ENCODE data around the gene LIPT1.

LIPT1 gene

DNA sequence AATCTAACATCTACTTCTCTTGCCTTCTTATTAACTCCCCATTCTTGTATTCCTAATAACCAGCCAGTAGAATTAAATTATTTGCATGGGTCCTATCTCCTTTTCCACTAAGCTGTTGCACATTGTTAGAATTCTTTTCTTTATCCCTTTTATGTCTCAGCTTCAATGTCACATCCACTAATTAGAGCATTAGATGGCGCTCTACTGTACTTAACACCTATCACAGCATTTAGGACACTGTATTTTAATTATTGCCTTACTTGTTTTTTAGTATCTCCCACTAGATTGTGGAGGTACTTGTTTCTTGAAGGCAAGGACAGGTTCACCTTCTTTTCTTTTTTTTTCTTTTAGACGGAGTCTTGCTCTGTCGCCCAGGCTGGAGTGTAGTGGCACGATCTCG lies 3.8 kb downstream of the LIPT1 start:
- H3K27ac ChIP-seq: no peak overlapping the region
- in situ Hi-C loops (cut with HindIII; ENCODE audit: low pct_ligation_motif_present, low sequenced_read_pairs): no loop called here
- no peaks in the 10 kb centered on the region for H3K36me3 ChIP-seq (replicated peaks)
- H3K27me3 ChIP-seq (replicated peaks): no peaks in the 10 kb centered on the region
- TF ChIP-seq, protein P1, sequence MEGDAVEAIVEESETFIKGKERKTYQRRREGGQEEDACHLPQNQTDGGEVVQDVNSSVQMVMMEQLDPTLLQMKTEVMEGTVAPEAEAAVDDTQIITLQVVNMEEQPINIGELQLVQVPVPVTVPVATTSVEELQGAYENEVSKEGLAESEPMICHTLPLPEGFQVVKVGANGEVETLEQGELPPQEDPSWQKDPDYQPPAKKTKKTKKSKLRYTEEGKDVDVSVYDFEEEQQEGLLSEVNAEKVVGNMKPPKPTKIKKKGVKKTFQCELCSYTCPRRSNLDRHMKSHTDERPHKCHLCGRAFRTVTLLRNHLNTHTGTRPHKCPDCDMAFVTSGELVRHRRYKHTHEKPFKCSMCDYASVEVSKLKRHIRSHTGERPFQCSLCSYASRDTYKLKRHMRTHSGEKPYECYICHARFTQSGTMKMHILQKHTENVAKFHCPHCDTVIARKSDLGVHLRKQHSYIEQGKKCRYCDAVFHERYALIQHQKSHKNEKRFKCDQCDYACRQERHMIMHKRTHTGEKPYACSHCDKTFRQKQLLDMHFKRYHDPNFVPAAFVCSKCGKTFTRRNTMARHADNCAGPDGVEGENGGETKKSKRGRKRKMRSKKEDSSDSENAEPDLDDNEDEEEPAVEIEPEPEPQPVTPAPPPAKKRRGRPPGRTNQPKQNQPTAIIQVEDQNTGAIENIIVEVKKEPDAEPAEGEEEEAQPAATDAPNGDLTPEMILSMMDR (IDR thresholded peaks at IDR 0.05; ENCODE audit: low read depth, low read length, missing control alignments): no peak
- no peak overlapping the region for H3K4me3 ChIP-seq (ENCODE audit: low read depth, low read length)
- DNase-seq: no peak

GRCh38 chr2:99159594-99159993 lies 4.8 kb downstream of the LIPT1 start:
- no peaks in the 10 kb centered on the region for H3K27me3 ChIP-seq (replicated peaks)
- in situ Hi-C loops (cut with HindIII; ENCODE audit: low pct_ligation_motif_present, low sequenced_read_pairs): no loop called here
- no peak for DNase-seq
- TF ChIP-seq, protein P1 (IDR thresholded peaks at IDR 0.05; ENCODE audit: low read depth, low read length, missing control alignments): no peak
- no peaks in the 10 kb centered on the region for H3K36me3 ChIP-seq (replicated peaks)
- H3K4me3 ChIP-seq (ENCODE audit: low read depth, low read length): no peak overlapping the region
- no peak overlapping the region for H3K27ac ChIP-seq

- Histone ChIP-seq H3K27ac (no peak overlapping the region), H3K36me3 (replicated peaks) (peaks cover 19% of the 10 kb centered on the region), H3K4me3 (ENCODE audit: low read depth, low read length) (no peak overlapping the region), H3K27me3 (replicated peaks) (no peaks in the 10 kb centered on the region)
- TF ChIP-seq, protein P1 (IDR thresholded peaks at IDR 0.05; ENCODE audit: low read depth, low read length, missing control alignments): no peak
- in situ Hi-C loops (cut with HindIII; ENCODE audit: low pct_ligation_motif_present, low sequenced_read_pairs): no loop called here
- DNase-seq: no peak
Observed at GRCh38 chr2:99166218-99166617, 11.5 kb downstream of the LIPT1 start.

- in situ Hi-C loops (cut with HindIII; ENCODE audit: low pct_ligation_motif_present, low sequenced_read_pairs): no loop called here
- Histone ChIP-seq H3K36me3 (replicated peaks) (peaks cover 24% of the 10 kb centered on the region), H3K4me3 (ENCODE audit: low read depth, low read length) (no peak overlapping the region), H3K27me3 (replicated peaks) (no peaks in the 10 kb centered on the region), H3K27ac (no peak overlapping the region)
- DNase-seq: no peak
- TF ChIP-seq, protein P1 (IDR thresholded peaks at IDR 0.05; ENCODE audit: low read depth, low read length, missing control alignments): no peak
Observed at GRCh38 chr2:99169534-99169933, 14.8 kb downstream of the LIPT1 start.

GRCh38 chr2:99171377-99172140 lies 16.8 kb downstream of the LIPT1 start:
- in situ Hi-C loops (cut with HindIII; ENCODE audit: low pct_ligation_motif_present, low sequenced_read_pairs): no loop called here
- H3K27ac ChIP-seq: no peak overlapping the region
- DNase-seq: no peak
- TF ChIP-seq, protein P1 (IDR thresholded peaks at IDR 0.05; ENCODE audit: low read depth, low read length, missing control alignments): no peak
- H3K4me3 ChIP-seq (ENCODE audit: low read depth, low read length): no peak overlapping the region
- H3K36me3 ChIP-seq (replicated peaks): peaks cover 24% of the 10 kb centered on the region
- H3K27me3 ChIP-seq (replicated peaks): no peaks in the 10 kb centered on the region
